Measurements from ENCODE around the gene LYRM1.

GRCh38 chr16:20901436-20902112 lies 1.0 kb downstream of the LYRM1 start:
- peak in 1 of 4 donors; percentile 12 for TF ChIP-seq POLR2A (IDR thresholded peaks at IDR 0.05)
- TF ChIP-seq CTCF (IDR thresholded peaks at IDR 0.05): no peak
- TF ChIP-seq EP300 (IDR thresholded peaks at IDR 0.05): no peak
- peak in 2 of 3 donors; percentile 49 to 56 for TF ChIP-seq POLR2AphosphoS5 (IDR thresholded peaks at IDR 0.05)
